HFFc6 (cell line): ENCODE results near the gene OSBPL8. TPM values are rescaled to one million over a fixed set of nuclear protein-coding genes. Genes with fewer than 3 reads are reported as not detected.

Experiments
- DNase-seq: peaks from one replicate; pipeline ENCODE4 v3.0.0-alpha.2; 2018
- H3K27ac Mint-ChIP-seq: 2 replicates; pipeline ENCODE4 v1.8.0; 2020; ENCODE audit warnings: mild to moderate bottlenecking, mixed read lengths
- H3K27me3 Mint-ChIP-seq: 2 replicates; pipeline ENCODE4 v1.8.0; 2021; ENCODE audit warnings: mild to moderate bottlenecking, moderate library complexity, mixed read lengths; ENCODE audit not compliant: insufficient read depth
- H3K36me3 Mint-ChIP-seq: 2 replicates; pipeline ENCODE4 v1.8.0; 2021; ENCODE audit warnings: low read depth, mixed read lengths
- H3K4me1 Mint-ChIP-seq: 2 replicates; pipeline ENCODE4 v1.8.0; 2020; ENCODE audit warnings: low read depth, mixed read lengths
- H3K4me3 Mint-ChIP-seq: 2 replicates; pipeline ENCODE4 v1.8.0; 2020; ENCODE audit warnings: mild to moderate bottlenecking, moderate library complexity, mixed read lengths
- H3K9me3 Mint-ChIP-seq: 2 replicates; pipeline ENCODE4 v1.8.0; 2020; ENCODE audit warnings: mild to moderate bottlenecking, mixed read lengths
- CTCF ChIP-seq: fragments of 200-600 bp; sonication (generic); IDR thresholded peaks from 2 replicates; pipeline ENCODE4 v1.5.0; 2021; ENCODE audit warnings: antibody characterized with exemption, mild to moderate bottlenecking
- total RNA-seq, 6 experiments: library from RNA; stranded (reverse); fragmentation: NEBNext Ultra II Directional; extraction: Animal tissue kit (Norgen Biotek cat#: 25700); gene quantifications; 2 replicates in 1 of 6; 3 replicates in 5 of 6; pipeline ENCODE4 v1.2.3, GENCODE V29; 2021

The OSBPL8 gene
- total RNA-seq, 6 experiments from 2014 or later = 66.8 to 77.8 (median 71.1) TPM

- no peak overlapping the region for H3K4me3 Mint-ChIP-seq
- TF ChIP-seq CTCF = no peak
- no peak overlapping the region for H3K27ac Mint-ChIP-seq
- no peaks in the 10 kb centered on the region for H3K27me3 Mint-ChIP-seq
- no peaks in the 10 kb centered on the region for H3K4me1 Mint-ChIP-seq
- DNase-seq = no peak
- H3K36me3 Mint-ChIP-seq = no peaks in the 10 kb centered on the region
- no peaks in the 10 kb centered on the region for H3K9me3 Mint-ChIP-seq
Measured at GRCh38 chr12:76400136-76400535, 159.4 kb downstream of the OSBPL8 start.

GRCh38 chr12:76399040-76399439 lies 160.5 kb downstream of the OSBPL8 start:
- H3K27me3 Mint-ChIP-seq = no peaks in the 10 kb centered on the region
- no peak overlapping the region for H3K27ac Mint-ChIP-seq
- no peaks in the 10 kb centered on the region for H3K4me1 Mint-ChIP-seq
- DNase-seq = no peak
- TF ChIP-seq CTCF = no peak
- no peak overlapping the region for H3K4me3 Mint-ChIP-seq
- no peaks in the 10 kb centered on the region for H3K36me3 Mint-ChIP-seq
- H3K9me3 Mint-ChIP-seq = no peaks in the 10 kb centered on the region

GRCh38 chr12:76398106-76398505 lies 161.5 kb downstream of the OSBPL8 start:
- Mint-ChIP-seq H3K36me3 (no peaks in the 10 kb centered on the region), H3K27me3 (no peaks in the 10 kb centered on the region), H3K4me3 (no peak overlapping the region), H3K4me1 (no peaks in the 10 kb centered on the region), H3K9me3 (no peaks in the 10 kb centered on the region), H3K27ac (no peak overlapping the region)
- no peak for TF ChIP-seq CTCF
- DNase-seq = no peak

- Mint-ChIP-seq H3K36me3 (peaks cover 16% of the 10 kb centered on the region; the same call in 1 of the 2 replicates), H3K27me3 (no peaks in the 10 kb centered on the region), H3K4me3 (no peak overlapping the region), H3K9me3 (no peaks in the 10 kb centered on the region), H3K27ac (no peak overlapping the region), H3K4me1 (no peaks in the 10 kb centered on the region)
- no peak for TF ChIP-seq CTCF
- no peak for DNase-seq
Measured at GRCh38 chr12:76391461-76391860, 168.1 kb downstream of the OSBPL8 start.

GRCh38 chr12:76387614-76388013 lies 172.0 kb downstream of the OSBPL8 start:
- TF ChIP-seq CTCF = no peak
- no peak for DNase-seq
- no peaks in the 10 kb centered on the region for H3K4me1 Mint-ChIP-seq
- no peak overlapping the region for H3K27ac Mint-ChIP-seq
- no peaks in the 10 kb centered on the region for H3K9me3 Mint-ChIP-seq
- no peaks in the 10 kb centered on the region for H3K27me3 Mint-ChIP-seq
- no peak overlapping the region for H3K4me3 Mint-ChIP-seq
- peaks cover 23% of the 10 kb centered on the region for H3K36me3 Mint-ChIP-seq

- TF ChIP-seq CTCF = no peak
- no peaks in the 10 kb centered on the region for H3K4me1 Mint-ChIP-seq
- no peak overlapping the region for H3K27ac Mint-ChIP-seq
- H3K4me3 Mint-ChIP-seq = no peak overlapping the region
- H3K36me3 Mint-ChIP-seq = peaks cover 15% of the 10 kb centered on the region
- no peak for DNase-seq
- H3K27me3 Mint-ChIP-seq = no peaks in the 10 kb centered on the region; the same call in 1 of the 2 replicates
- H3K9me3 Mint-ChIP-seq = no peaks in the 10 kb centered on the region
Measured at GRCh38 chr12:76384560-76384959, 175.0 kb downstream of the OSBPL8 start.
